ENCODE data around the gene RAB3A. TPM values are rescaled to one million over a fixed set of nuclear protein-coding genes. Genes with fewer than 3 reads are reported as not detected.

RAB3A gene
- total RNA-seq, 1 experiment from 2014 or later: 1.0 TPM

DNA sequence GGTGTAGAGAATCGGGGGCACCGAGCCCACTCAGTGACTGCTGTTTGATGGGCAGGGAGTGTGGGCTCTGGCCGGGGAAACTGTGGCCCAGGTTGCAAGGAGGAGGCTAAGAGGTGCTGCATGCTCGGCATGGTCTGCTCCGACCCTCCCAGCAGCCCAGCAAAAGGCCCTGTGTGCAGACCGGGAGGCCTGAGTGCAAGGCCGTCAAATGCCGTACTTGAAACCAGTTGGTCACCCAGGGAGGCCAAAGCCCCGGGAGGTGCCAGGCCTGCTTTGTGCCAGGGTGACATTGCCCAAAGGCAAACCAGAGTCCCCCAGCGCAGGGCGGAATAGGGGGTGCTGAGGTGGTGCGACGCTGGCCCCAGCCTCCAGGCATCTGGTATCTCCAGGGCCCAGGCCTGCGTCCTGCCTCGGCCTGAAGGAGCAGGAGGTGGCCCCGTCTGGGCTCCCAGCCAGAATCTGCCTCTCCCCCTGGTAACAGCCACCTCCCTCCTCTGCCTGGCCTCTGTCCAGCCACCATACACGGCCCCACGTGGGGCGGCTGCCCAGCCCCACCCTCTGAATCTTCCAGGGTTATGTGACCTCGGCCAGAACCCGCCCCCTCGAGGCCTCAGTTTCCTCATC lies 46.9 kb downstream of the RAB3A start:
- Histone ChIP-seq H3K4me1 (ENCODE audit: control insufficient read depth, insufficient read depth, low read length) (peaks cover 22% of the 10 kb centered on the region), H3K27me3 (ENCODE audit: control insufficient read depth, insufficient read depth, low read length) (no peaks in the 10 kb centered on the region), H3K27ac (ENCODE audit: low read length) (peak overlapping the region; percentile 48; the same call in 1 of the 2 replicates), H3K4me3 (ENCODE audit: low read depth in 2 of 2, low read length in 2 of 2) (no peak overlapping the region), H3K36me3 (ENCODE audit: control insufficient read depth, insufficient read depth, low read length) (peaks cover 2% of the 10 kb centered on the region; the same call in 1 of the 2 replicates), H3K9me3 (ENCODE audit: control insufficient read depth, insufficient read depth, low read depth, low read length) (no peaks in the 10 kb centered on the region)
- POLR2A ChIA-PET: no interaction called here
- no peak for TF ChIP-seq REST (IDR thresholded peaks at IDR 0.05; ENCODE audit: insufficient read depth in 1 of 2, low read depth in 2 of 2, low read length in 1 of 2)
- no peak for TF ChIP-seq SIN3A (IDR thresholded peaks at IDR 0.05; ENCODE audit: borderline replicate concordance, insufficient read depth, low read depth, low read length)
- TF ChIP-seq, protein P1, sequence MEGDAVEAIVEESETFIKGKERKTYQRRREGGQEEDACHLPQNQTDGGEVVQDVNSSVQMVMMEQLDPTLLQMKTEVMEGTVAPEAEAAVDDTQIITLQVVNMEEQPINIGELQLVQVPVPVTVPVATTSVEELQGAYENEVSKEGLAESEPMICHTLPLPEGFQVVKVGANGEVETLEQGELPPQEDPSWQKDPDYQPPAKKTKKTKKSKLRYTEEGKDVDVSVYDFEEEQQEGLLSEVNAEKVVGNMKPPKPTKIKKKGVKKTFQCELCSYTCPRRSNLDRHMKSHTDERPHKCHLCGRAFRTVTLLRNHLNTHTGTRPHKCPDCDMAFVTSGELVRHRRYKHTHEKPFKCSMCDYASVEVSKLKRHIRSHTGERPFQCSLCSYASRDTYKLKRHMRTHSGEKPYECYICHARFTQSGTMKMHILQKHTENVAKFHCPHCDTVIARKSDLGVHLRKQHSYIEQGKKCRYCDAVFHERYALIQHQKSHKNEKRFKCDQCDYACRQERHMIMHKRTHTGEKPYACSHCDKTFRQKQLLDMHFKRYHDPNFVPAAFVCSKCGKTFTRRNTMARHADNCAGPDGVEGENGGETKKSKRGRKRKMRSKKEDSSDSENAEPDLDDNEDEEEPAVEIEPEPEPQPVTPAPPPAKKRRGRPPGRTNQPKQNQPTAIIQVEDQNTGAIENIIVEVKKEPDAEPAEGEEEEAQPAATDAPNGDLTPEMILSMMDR (IDR thresholded peaks at IDR 0.05): no peak
- TF ChIP-seq TCF7L2 (IDR thresholded peaks at IDR 0.05; ENCODE audit: low read depth, low read length): no peak
- no peak for TF ChIP-seq POLR2AphosphoS5 (IDR thresholded peaks at IDR 0.05; ENCODE audit: low read depth, low read length)
- intact Hi-C loops (cut with micrococcal nuclease; ENCODE audit: unreplicated experiment) (no loop called here), in situ Hi-C loops (cut with HindIII; ENCODE audit: low pct_unique_long_range_greater_than_20kb, low sequenced_read_pairs) (no loop called here)
- DNase-seq (ENCODE audit: low read depth, low spot score) (no peak), ATAC-seq (0 out of 2 replicates have a peak, but pooled peaks have one; percentile 8)
- TSS peak; percentile 63 for BruUV-seq (replicated peaks)
- CTCF ChIA-PET: interaction anchor here (0.5 kb wide), 1 partner anchor 50 kb away, joined by 3 read pairs; no protein-coding TSS in a partner anchor

DNA sequence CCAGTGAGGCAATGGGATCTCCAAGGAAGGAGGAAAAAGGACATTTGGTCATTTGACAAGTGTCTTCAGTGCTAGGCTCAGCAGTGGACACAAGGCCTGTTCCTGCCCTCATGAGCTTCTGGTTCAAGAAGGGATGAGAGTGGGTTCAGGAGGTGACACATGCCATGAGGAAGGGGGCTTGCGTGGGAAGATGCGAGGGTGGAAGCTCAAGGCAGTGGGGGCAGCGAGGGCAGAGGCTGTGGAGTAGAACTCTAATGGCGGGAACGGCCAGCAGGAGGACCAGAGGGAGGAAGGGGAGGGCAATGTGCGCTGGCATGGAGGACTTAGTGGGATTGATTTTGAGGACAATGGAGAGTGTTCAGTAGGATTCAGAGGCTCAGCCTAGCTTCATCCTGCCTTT lies 47.6 kb downstream of the RAB3A start:
- intact Hi-C loops (cut with micrococcal nuclease; ENCODE audit: unreplicated experiment) (no loop called here), in situ Hi-C loops (cut with HindIII; ENCODE audit: low pct_unique_long_range_greater_than_20kb, low sequenced_read_pairs) (no loop called here)
- no peak for DNase-seq (ENCODE audit: low read depth, low spot score)
- ChIA-PET CTCF (no interaction called here), POLR2A (interaction anchor here (0.6 kb wide), 1 partner anchor 162 kb away, joined by 6 read pairs; no protein-coding TSS in a partner anchor)
- Histone ChIP-seq H3K4me3 (ENCODE audit: low read depth in 2 of 2, low read length in 2 of 2) (no peak overlapping the region), H3K4me1 (ENCODE audit: control insufficient read depth, insufficient read depth, low read length) (peaks cover 27% of the 10 kb centered on the region), H3K9me3 (ENCODE audit: control insufficient read depth, insufficient read depth, low read depth, low read length) (no peaks in the 10 kb centered on the region), H3K27me3 (ENCODE audit: control insufficient read depth, insufficient read depth, low read length) (no peaks in the 10 kb centered on the region), H3K36me3 (ENCODE audit: control insufficient read depth, insufficient read depth, low read length) (peaks cover 2% of the 10 kb centered on the region; the same call in 1 of the 2 replicates), H3K27ac (ENCODE audit: low read length) (0 out of 2 replicates have a peak overlapping the region, but pooled peaks have one; percentile 48)
- no peak for TF ChIP-seq TCF7L2 (IDR thresholded peaks at IDR 0.05; ENCODE audit: low read depth, low read length)
- no peak for TF ChIP-seq POLR2AphosphoS5 (IDR thresholded peaks at IDR 0.05; ENCODE audit: low read depth, low read length)
- TF ChIP-seq REST (IDR thresholded peaks at IDR 0.05; ENCODE audit: insufficient read depth in 1 of 2, low read depth in 2 of 2, low read length in 1 of 2): no peak
- TF ChIP-seq, protein P1 (IDR thresholded peaks at IDR 0.05): no peak
- no peak for ATAC-seq
- BruUV-seq (replicated peaks): no TSS peak

All from Panc1 (cell line).